Brain pericyte (primary cell): ENCODE data around the gene VIPR1.
"Not testable (repeated sequence)": the region's sequence is repeated elsewhere in the genome, so short reads cannot be mapped to it uniquely, and the experiment has no call there.

Experiments used
- DNase-seq: peaks from one replicate; pipeline ENCODE4 v3.0.0-alpha.2; 2012; ENCODE audit warnings: low read depth, low spot score

The VIPR1 gene

DNA sequence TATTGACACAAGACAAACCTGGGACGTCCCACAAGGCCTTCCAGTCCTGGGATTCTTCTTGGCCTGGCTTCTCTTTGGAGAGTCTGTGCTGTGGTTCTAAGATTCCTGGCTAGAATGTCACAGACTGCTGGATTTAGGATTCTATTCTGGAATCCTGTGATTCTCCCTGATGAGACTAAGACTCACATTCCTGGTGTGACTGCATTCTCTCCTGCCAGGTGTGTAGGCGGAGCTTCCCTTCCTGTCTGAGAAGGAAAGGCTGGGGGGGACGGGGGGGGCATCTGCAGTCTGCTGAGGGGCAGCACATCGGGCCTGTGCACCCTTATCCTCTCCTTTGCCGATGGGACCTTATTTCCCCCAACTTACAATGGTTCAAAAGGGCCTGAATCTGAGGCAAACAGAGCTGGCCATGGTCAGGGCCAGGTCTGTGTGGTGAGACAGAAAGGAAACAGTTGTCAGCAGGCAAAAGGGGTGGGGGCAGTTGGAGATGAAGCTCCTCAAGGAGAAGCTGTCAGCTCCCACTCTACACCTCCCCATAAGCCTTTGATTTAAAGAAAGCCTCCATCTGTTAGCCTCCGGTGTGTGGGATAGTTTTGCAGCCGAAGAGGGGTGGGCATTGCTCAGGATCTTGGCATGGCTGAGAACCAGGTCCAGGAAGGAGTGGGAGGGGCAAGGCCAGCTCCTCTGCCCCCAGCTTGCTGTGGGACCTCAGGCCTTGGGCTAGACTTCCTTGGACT lies 30.9 kb downstream of the VIPR1 start:
- DNase-seq = no peak

DNA sequence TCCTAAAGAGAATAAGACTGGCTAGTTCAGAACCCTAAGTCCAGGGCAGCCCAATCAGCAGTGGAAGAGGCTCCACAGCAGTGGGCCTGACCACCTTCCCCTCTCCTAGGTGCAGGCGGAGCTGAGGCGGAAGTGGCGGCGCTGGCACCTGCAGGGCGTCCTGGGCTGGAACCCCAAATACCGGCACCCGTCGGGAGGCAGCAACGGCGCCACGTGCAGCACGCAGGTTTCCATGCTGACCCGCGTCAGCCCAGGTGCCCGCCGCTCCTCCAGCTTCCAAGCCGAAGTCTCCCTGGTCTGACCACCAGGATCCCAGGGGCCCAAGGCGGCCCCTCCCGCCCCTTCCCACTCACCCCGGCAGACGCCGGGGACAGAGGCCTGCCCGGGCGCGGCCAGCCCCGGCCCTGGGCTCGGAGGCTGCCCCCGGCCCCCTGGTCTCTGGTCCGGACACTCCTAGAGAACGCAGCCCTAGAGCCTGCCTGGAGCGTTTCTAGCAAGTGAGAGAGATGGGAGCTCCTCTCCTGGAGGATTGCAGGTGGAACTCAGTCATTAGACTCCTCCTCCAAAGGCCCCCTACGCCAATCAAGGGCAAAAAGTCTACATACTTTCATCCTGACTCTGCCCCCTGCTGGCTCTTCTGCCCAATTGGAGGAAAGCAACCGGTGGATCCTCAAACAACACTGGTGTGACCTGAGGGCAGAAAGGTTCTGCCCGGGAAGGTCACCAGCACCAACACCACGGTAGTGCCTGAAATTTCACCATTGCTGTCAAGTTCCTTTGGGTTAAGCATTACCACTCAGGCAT lies 33.7 kb downstream of the VIPR1 start:
- no peak for DNase-seq

DNA sequence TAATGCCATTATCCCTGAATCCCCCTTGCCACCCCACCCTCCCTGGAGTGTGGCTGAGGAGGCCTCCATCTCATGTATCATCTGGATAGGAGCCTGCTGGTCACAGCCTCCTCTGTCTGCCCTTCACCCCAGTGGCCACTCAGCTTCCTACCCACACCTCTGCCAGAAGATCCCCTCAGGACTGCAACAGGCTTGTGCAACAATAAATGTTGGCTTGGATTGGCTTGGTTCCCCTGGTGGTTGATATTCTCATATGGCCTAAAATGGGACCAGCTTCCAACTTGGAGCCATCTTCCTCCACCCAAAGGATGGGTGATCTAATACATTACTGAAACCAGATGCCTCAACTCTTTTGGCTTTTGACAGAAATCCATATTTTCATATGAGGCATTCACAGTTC lies 34.9 kb downstream of the VIPR1 start:
- no peak for DNase-seq

DNA sequence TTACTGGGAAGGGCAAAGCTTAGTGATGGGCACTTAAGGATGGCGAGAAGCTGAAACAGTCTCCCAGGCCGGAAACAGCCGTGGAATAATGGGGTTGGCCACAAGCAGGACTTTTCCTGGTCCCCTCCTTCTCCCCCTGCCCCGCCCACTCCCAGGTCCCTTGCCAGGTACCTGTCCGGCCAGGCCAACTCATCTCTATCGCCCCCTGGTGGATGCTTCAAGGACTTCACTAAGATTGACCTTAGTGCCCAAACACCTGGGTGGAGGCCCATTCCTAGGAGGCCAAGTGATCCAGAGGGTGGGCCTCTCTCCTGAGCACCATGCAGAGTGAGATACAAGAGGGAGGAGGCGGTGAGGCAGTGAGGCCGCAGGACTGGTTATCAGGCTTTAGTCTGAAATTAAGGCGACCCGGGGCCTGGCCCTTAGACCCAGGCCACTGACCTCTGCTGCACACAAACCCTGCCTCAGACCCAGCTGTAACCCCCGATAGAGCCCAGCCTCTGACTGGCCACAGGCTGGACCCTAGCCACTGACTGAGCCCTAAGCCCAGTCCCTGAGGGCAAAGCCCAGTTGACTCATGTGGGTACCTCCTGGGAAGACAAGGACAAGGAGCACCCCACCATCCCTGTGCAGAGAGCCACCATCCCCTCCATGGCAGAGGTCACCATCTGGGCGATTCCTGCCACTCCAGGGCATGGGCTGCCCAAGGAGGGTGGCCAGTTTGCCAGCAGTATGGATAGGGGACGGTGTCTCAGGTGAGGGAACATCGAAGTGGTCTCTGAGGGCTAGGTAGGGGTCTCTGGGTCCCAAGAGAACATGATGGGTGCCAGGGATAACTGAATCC lies 37.6 kb downstream of the VIPR1 start:
- DNase-seq = no peak

DNA sequence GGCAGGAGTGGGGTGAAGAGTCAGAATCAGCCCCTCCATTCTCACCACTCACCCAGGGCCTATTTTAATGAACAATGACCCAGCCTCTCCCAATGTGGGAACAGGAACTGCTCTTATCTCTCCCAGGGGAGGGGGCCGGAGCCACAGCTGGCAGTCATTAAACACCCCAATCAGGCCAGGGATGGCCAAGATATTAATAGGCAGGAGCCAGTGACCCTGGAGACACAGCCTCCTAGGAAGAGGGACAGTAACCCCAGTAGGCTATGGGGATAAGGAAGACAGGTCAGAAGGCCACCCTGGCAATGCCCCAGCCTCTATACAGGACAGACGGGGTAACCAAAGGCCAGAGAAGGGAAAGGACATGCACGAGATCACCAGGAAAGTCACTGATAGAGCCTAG lies 38.6 kb downstream of the VIPR1 start:
- DNase-seq = no peak

DNA sequence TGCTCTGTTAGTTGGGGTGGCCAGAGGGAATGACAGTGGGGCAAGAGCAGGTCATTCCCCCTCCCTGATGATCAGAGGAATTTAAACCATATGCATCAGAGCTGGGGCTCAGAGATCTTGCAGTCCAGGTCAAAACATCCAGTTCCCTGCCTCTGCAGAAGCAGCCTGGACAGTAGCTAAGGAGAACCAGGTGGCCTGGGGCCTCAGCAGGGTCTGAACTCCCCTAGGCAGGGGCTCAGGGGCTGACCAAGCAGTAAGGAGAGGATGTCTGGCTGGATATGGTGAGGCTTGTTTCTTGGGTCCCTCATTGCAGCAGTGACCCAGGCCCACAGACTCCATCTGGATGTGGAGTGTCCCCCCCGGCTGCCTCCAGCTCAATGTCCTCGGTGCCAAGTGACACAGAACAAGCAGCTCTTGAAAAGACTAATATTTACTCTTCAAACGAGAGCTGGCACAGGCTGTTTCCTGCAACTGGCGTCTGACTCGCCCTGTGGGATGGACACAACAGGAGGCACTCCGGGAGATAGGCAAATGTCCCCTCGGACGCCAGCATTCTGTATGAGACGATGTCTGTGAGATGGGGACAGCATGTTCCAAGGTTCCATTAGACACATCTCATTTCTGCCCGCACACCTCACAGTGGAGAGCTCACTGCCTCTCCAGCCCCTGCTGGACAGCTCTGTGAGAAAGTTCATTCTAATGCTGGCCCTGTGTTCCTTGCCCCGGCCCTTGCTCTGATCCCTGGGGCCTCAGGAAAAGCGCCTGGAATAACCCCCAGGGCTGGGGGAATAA lies 42.2 kb downstream of the VIPR1 start:
- DNase-seq = no peak

DNA sequence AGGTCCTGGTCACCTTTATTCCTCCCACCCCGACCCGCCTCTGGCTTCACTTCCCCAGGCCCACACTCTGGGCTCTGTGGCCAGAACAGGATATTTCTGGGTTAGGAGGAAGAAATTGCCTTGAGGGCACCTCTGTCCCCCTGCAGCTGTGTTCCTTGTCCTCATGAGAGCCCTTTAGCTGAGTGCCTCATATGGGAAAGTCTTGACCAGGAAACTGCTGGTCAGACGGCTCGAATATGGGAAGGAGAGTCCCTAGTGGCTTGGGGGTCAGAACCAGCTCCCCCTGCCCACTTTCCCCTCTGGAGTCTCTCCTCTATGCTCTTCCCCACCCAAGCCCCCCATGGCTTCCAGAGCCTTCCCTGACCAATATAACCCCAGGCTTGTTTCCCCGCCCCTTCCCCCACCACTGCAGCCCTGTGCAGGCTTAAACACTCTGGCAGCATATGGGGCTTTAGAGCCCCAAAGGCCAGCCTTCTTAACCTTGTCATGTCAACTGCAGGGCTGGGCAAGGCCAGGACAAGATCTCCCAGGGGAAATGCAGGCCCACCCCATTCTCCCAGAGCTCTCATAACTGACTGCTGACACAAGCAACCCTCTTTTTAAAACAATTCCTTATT lies 42.9 kb downstream of the VIPR1 start:
- DNase-seq = no peak

DNA sequence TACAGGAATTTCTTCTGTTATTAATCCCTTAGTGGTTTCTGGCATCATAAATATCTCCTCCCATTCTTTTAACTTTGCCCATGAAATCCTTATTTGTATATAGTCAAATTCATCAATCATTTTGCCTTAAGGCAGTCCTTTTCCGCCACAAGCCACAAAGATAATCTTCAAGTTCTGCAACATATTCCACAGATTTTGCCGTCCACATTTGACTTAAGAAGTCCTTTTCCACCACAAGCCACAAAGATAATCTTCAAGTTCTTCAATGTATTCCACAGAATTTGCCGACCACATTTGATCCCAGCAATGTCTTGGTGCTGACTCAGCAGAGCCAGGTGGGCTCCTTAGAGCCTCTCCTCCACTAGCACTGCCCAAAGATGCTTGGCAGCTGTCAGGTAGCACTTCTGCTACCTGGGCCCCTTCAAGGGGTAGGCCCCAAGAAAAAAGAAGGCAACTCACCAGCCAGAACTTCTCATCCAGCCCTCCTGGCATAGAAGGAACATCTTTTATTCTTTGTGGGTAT lies 44.3 kb downstream of the VIPR1 start:
- DNase-seq = no peak

DNA sequence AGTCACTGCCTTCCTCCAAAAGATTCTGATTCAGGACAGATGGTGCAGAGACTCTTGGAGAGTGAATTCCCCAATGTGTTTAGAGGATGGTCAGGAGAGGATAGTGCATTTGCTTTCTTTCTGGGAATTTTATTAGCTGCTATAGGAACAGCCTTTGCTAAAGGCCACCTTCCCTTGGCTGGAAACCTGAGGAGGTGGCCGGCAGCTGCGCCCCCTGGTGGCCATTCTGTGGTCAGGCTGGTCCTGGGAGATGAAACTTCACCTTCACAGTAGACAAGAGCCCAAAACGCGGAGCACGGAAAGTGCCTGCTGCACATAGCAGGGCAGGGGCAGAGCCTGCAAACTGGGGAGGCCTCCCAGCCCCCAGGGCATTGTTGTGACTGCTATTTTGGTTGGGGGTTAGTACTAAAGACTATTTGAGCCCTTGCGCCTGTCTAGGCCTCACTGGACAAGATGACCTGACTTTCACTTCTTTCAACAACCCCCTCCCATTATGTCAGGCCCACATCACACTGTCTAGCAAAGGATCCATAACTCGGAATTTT lies 45.0 kb downstream of the VIPR1 start:
- no peak for DNase-seq

DNA sequence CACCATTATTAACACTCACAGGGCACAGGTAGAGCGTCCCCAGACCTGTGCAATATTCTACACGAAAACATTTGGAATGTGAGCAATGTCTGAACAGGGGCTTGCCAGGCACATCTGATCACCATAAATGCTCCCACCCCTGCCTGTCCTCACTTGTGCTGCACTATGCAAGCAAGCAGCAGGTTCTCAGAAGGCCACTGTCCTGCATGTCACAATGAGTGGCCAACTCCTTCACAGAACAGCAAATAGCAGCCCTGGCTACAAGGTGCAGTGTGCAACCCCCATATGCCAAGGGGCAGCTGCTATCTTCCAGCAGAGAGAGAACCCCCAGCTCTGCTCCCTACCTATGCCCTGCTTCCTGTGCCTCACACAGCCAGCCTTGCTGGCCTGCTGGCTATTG lies 46.7 kb downstream of the VIPR1 start:
- DNase-seq = no peak

DNA sequence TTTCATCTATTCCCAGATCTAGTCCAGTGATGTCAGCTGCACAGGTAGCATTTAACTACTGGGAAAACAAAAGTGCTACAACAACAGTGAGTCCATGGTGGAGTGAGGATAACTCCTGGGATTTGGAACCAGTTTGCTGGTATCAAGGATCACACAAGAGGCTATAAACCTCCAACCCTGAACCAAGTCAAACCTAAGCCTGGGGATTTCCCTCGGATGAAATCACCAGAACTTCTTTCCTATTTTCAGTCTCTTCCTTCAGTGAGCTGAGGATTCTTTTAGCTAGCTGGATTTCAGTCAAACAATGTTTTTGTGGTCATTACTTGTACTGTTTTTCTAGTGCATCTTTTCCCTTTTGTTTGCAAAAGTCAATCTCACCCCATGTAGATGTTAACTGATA lies 47.8 kb downstream of the VIPR1 start:
- no peak for DNase-seq

DNA sequence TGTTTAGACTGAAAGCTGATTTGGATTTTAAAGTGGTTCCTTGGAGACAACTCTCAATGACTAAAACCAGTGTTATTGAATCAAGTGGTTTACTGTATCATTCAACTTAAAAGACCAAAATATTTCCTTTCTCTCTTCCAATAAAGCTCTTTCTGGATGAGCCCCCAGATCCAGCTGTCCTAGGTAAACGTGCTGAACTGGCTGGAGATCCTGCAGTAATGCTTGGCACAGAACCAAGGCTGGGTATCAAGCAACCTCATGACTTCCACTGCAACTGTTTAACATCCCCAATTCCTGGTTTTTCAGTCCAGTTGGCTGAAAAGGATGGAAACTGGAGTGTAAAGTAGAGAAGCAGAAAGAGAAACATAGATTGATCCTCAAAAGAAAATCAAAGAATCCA lies 50.4 kb downstream of the VIPR1 start:
- DNase-seq = no peak

DNA sequence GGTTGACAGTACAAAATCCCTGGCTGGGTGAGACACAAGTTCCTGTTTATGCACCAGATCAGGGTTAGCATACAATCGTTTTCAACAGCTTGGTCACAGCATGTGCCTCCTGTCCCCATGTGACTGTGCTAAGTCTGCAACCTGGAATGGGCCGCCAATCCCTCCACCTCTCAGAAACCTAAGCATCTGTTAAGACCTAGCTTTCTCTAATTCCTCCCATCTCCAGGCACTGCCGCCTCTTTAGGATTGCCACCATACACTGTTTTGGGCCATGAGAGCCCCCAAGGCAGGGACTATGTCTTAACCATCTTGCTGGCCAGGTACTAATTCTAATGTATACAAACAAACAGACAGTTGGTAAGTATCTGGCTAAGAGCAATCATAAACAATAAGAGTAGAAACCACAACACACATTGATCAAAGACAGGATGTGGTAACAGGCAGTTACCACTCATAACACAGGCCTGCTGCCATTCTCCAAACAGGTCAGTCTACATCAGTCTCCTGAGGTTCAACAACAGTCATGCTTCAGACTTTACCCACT lies 53.7 kb downstream of the VIPR1 start:
- no peak for DNase-seq

DNA sequence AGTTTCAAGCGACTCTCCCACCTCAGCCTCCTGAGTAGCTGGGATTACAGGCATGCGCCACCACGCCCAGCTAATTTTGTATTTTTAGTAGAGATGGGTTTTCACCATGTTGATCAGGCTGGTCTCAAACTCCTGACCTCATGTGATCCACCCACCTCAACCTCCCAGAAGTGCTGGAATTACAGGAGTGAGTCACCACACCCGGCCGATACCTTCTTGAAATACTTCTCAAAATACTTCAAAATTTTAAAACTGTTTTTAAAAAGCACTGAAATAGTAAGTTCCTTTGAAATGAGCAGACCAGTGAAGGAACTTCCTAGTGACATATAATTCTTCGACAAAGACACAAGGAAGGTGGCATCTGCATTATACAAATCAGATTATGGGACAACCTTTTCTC lies 54.4 kb downstream of the VIPR1 start:
- DNase-seq = not testable (repeated sequence)

DNA sequence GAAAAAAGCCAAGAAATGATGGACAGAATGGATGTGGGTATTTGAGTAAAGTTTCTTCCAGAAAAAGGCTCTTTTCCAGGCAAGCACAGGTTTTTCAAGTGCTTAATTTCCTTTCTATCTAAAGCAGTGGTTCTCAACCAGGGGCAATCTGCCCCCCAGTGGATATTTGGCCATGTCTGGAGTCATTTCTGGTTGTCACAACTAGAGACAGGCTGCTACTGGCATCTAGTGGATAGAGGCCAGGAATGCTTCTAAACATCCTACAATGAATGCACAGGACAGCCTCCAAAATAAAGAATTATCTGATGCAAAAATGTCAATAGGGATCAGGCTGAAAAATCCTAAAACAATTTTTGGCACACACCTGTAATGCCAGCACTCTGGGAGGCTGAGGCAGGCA lies 55.4 kb downstream of the VIPR1 start:
- no peak for DNase-seq

DNA sequence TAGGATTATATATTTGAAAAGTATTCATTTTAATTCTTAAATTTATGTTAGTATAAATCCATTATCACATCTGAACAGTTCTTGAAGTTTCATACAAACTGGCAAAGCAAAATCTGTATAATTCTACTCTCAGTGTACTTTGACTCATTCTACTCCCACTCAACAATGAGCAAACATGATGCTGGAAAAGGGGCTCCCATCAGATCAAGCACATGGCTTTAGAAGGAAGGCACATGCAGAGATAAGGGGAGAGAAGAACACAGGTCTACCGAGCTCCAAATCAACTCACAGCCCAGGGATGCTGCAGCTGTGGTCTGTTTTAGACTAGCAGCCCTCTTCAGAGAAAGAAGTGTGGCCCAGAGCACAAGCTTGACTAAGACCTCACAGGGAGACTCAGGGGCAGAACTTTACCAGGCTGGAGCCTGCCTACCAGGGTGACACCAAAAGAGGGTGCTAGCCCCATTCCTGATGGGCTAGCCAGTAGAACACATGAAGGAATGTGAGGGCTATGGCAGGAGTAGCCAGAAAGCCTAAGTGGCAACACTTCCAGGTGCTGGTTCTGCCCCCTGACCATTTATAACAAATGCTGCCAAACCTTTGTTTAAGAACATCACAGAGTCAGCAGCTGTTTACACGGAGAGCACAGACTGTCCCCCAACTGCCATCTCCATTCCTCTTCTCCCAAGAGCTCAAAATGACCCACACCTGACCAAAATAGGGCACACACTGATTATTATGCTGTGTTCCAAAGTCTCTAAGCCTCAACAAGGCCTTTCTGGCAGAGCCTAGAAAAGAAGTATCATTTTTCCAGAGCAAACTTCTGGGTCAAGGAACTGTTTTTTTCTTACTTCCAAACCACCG lies 59.8 kb downstream of the VIPR1 start:
- no peak for DNase-seq

DNA sequence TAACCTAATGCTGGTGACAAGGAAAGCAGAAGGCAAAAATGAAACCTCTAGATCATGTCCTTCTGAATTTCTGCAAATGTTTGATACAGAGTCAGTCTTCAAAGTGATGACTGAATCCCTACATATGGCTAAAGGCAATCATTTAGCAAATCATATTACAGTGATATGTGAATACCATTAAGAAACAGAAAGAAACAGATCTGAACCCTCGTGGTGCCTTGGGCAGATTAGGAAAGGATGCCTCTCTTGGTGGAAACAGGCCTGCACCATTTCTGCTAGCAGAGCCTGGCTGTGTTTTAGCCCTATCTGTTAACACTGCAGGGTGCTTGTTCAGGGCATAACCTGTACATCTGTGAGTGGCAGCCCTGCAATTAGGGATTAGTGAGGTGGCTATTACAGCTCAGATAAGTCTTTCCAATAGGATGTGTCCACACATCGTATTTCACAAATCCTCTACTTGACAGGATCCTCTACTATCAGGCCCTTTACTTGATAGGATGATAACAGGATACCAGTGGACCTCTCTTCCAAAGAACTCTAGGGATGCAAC lies 67.2 kb downstream of the VIPR1 start:
- DNase-seq = no peak

DNA sequence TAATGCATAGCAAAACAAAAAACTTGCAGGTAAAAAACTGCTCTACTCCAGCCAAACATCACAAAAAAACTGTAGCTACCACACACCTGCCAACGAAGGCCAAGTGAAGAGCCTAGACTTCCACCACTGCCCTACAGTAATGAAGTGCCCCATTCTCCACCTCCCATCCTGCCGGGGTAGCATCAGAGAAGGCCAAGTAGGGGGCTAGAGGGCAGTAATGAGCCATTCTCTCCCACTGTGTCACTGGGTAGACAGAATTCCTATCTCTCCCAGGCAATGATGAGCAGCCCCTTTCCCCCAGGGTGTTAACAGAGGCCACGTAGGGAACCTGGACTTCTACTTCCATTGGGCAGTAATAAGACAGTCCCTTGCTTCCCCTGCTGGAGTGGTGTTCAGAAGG lies 69.8 kb downstream of the VIPR1 start:
- no peak for DNase-seq

DNA sequence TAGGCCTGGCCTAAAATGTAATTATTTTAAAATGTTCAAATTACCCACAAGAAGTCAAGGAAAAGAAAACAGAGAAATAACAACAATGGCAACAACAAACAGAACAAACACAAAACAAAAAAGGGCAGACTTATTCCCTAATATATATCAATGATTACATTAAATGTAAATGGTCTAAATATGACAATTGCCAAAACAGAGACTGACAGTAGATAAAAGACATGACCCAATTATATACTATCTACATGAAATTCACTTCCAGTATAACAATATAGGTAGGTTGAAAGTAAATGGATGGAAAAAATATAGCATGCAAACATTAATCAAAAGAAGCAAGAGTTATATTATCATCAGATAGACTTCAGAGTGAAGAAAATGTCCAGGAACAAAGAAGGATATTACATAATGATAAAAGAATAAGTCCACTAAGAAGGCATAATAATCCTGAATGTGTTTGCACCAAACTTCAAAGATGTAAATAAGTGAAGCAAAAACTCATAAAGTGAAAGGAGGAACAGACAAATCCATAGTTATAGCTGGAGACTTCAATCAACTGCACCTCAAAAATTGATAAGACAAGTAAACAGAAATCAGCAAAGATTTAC lies 72.8 kb downstream of the VIPR1 start:
- no peak for DNase-seq
